ENCODE results near the gene CLIC3.

DNA sequence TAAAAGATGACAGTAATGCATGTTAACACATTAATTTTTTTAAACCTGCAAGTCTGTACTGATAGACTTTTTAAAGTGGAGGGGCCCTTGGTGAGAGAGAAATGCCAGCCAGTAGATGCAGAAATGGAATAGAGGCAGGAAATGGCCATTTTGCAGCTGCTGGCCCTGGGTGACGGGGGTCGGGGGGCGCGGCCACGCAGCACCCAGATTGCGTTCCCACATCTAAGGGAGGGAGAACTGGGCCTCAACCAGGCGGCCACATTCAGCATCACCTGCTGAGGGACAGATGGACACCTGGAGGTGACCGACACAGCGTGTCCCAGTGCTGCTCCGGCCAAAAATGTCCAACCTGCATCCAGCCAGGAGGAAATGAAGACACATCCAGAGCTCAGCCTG is 6.3 kb upstream of the CLIC3 start:
- TF ChIP-seq, protein P1, sequence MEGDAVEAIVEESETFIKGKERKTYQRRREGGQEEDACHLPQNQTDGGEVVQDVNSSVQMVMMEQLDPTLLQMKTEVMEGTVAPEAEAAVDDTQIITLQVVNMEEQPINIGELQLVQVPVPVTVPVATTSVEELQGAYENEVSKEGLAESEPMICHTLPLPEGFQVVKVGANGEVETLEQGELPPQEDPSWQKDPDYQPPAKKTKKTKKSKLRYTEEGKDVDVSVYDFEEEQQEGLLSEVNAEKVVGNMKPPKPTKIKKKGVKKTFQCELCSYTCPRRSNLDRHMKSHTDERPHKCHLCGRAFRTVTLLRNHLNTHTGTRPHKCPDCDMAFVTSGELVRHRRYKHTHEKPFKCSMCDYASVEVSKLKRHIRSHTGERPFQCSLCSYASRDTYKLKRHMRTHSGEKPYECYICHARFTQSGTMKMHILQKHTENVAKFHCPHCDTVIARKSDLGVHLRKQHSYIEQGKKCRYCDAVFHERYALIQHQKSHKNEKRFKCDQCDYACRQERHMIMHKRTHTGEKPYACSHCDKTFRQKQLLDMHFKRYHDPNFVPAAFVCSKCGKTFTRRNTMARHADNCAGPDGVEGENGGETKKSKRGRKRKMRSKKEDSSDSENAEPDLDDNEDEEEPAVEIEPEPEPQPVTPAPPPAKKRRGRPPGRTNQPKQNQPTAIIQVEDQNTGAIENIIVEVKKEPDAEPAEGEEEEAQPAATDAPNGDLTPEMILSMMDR (conservative IDR thresholded peaks at IDR 0.05): no peak
- TF ChIP-seq EZH2 (IDR thresholded peaks at IDR 0.05; ENCODE audit: low read depth): no peak
